Endometrial microvascular endothelial cells (primary cell): ENCODE results near the gene RPS6KC1. TPM values are rescaled to one million over a fixed set of nuclear protein-coding genes. Genes with fewer than 3 reads are reported as not detected.
"Not testable (repeated sequence)": the region's sequence is repeated elsewhere in the genome, so short reads cannot be mapped to it uniquely, and the experiment has no call there.

ENCODE experiments used
- in situ Hi-C: cut with HindIII; loops from 2 replicates; pipeline ENCODE4 v1.10.0; 2017; ENCODE audit warnings: low sequenced_read_pairs, low pct_unique_long_range_greater_than_20kb; ENCODE audit errors: inconsistent ontology term
- total RNA-seq: library from RNA; depleted of rRNA; stranded (reverse); fragments of >200 nt; gene quantifications from one replicate; pipeline ENCODE4 v1.2.3, GENCODE V29; 2015; ENCODE audit errors: inconsistent ontology term

Gene RPS6KC1
- total RNA-seq, 1 donor from 2014 or later = 16.6 TPM

DNA sequence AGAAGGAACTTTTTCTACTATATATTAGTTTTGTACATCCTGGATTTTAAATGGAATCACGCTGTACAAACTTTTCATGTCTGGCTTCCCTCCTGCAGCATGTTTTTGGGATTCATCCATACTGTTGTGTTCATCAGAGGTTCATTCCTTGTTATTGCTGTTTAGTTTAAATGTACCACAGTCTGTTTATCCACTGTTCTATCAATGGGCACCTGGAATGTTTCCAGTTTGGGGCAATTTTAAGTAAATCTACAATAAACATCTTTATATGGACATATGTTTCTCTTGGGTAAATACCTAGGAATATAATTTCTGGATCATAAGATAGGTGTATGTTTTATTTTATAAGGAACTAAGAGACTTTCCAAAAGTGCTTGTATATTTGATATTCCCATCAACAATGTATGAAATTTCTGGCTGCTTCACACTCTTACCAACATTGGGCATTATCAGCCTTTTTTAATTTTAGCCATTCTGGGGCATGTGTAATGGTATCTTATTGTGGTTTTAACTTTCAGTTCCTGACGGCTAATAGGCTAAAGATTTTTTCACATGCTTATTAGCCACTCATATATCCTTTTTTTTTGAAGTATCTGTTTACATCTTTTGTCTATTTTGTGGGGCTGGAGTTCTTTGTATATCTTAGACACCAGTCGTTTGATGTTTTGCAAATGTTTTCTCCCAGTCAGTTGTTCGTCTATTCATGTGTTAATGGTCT lies 48.8 kb downstream of the RPS6KC1 start:
- in situ Hi-C loops = no loop called here

DNA sequence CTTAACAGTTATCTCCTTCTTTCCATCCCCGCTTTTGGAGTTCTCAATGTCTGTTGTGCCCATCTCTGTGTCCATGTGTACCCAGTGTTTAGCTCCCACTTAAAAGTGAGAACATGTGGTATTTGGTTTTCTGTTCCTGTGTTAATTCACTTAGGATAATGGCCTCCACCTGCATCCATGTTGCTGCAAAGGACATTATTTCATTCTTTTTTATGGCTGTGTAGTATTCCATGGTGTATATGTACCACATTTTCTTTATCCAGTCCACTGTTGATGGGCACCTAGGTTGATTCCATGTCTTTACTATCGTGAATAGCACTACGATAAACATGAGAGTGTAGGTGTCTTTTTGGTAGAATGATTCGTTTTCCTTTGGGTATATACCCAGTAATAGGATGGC lies 49.5 kb downstream of the RPS6KC1 start:
- in situ Hi-C loops = not testable (repeated sequence)

DNA sequence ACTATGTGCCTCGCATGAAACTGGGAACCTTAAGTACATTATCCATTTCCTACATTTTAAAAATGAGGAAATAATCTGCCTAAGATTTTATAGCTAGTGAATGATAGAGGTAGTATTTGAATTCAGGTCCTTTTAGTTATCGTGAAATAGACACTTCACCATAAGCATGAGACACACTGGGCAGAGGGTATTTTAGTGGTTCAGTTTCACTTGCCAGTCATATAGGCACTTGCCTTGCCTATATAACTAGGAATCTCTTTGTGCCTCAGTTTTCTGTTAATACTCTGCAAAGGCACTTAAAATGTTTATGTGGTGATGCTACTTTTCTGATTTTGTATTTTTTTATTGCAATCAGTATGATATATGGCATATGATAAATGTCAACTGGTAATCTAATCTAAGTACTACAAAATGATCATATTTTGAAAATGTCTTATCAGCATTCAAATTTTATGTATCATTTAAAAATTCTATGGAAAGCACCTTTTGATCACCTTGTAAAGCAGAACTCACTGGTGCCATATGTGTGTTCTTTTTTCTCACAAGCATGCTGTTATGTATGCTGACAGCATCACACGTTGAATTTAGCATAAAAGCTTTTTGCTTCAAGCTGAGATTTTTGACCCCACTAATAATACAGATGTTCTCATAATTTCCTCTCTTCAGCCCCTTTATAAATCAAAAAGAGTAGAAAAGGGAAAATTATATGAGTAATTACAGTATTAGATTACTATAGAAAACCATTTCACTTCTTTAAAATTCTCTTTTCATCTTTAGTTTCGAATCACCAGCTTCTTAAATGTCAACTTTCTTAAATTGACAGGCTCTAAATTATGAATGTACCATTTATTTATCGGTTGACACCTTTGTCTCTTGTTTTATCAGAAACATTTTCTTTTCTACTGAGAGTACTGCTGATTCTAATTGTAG lies 52.6 kb downstream of the RPS6KC1 start:
- in situ Hi-C loops = no loop called here

DNA sequence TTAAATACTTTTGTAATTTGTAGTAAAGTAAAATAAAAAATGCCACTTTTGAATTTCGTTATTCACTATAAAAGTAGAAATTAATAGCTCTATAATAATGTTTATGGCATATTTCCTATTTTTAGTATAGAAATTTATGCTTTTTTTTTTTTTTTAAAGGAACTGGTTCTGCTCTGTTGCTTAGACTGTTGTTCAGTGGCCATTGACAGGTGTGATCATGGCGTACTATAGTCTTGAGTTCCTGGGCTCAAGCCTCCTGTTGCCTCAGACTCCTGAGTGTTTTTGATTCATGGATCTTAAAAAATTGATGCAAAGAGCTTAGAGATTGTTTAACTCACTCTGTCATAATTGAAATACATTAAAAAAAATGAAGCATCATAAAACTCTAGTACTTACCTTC lies 53.6 kb downstream of the RPS6KC1 start:
- in situ Hi-C loops = no loop called here

DNA sequence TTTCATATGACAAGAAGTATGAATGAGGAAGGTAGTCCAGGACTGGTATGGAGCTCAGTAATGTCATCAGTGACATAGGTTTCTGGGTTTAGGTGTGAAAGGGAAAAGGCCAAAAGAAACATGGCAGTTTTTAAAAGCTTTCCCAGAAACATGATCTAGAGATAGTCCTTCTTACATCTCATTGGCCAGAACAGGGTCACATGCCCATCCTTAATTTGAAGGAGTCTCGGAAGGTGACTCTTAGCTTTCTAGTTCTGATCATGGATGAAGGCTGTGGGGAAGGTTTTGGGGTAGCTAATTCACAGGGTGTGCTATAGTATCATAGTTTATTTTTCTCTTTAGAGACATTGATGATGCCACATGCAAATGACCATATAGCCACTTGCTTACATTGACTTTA lies 55.3 kb downstream of the RPS6KC1 start:
- in situ Hi-C loops = no loop called here

DNA sequence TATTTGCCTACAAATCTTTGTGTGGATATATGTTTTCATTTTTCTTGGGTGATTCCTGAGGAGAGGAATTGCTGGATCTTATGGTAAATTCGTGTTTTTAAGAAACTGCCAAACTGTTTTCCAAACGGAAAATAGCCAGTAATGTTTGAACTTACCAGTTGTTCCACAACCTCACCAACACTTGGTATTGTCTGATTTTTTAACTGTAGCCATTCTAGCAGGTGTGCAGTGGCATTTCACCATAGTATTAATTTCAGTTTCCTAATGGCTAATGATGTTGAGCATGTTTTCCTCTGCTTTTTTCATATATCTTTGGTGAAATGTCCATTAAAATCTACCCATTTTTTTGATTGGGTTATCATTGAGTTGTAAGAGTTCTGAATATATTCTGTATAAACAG lies 56.6 kb downstream of the RPS6KC1 start:
- in situ Hi-C loops = no loop called here

DNA sequence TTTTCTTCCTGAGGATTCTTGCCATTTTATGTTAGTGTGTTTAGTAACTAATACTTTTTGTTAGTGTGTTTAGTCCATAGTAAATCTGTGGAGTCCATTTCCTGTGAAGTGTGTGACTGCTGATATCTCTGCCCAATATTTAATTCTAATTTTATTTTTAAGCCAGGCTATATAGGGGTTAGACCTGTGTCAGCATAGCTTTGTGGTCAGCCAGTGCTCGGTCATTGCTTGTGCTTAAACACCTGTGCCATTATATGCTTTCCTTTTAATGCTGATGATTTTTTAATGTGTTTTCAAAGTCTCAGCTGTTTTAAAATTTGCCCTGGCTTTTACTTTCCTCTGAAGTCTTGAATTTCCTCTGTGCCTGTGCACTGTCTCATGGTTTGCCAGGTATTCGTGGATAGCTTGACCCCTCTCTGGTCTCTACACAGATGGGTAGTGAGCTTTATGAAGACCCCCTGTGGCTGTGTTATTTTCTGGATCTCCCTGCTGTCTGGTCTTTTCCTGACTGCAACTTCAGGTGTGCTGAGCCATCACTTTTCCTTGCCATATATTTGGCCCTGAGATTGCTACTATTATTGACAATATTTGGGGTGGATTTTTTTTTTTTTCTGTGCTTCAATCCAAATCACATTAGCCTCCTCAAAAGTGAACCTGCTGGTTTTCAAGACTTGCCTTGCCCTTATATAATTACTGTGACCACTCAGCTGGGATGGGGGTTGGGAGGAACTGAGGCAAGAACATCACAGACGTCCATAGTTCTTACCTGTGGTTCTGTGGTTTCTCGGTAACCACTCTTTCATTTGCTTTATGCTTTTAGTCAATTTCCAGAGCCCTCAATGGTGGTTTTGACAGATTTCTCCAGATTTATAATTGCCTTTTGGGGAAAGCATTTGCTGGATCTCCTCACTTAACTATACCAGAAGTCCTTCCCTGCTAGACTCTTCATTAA lies 59.6 kb downstream of the RPS6KC1 start:
- in situ Hi-C loops = no loop called here

DNA sequence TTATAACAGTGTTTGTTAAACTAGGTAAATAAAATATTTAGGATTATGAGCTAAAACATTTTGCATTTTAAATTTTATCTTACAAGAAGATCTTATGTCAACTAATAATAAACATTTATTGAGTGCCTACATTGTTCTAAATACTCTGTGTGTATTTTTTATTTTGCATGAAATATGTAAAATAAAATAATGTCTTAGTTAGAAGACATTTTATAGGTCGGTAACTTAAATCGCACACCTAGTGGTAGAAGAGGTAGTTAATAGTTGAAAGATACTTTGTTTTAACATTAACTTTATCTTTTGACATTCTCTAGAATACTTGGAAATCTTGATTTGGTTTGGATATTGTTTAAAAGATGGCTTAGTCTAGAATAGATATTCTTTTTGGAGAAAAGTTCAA lies 60.5 kb downstream of the RPS6KC1 start:
- in situ Hi-C loops = no loop called here

DNA sequence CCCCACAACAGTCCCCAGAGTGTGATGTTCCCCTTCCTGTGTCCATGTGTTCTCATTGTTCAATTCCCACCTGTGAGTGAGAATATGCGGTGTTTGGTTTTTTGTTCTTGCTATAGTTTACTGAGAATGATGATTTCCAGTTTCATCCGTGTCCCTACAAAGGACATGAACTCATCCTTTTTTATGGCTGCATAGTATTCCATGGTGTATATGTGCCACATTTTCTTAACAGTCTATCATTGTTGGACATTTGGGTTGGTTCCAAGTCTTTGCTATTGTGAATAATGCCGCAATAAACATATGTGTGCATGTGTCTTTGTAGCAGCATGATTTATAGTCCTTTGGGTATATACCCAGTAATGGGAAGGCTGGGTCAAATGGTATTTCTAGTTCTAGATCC lies 61.7 kb downstream of the RPS6KC1 start:
- in situ Hi-C loops = not testable (repeated sequence)

DNA sequence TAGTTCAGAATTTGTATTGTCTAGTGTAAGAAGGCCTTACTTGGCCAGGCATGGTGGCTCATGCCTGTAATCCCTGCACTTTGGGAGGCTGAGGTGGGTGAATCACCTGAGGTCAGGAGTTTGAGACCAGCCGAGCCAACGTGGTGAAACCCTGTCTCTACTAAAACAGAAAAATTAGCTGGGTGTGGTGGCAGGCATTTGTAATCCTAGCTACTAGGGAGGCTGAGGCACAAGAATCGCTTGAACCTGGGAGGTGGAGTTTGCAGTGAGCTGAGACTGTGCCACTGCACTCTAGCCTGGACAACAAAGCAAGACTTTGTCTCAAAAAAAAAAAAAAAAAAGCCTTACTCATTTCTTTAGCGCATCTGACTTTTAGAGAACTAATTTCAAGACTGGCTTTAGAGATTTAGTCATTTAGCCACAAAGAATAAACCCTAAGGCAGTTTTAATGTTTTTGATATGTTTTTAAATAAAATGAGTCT lies 66.7 kb downstream of the RPS6KC1 start:
- in situ Hi-C loops = not testable (repeated sequence)

DNA sequence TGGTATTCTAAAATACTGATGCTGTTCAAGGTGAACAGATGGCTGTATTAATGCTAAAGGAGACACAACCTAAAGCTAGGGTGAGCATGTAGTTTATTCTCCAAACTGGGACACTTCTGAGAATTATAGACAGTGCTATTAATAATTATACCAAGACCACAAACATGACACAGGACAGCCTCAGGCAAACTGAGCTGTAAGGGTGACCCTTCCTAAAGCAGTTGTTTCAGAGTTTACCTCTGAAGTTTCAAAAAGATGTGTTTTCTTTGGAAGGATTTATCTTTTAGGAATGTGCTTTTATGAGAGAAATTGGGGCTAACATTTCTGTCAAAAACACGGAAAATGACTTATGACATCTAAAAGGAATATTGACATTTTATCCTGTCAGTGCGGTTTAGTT lies 68.8 kb downstream of the RPS6KC1 start:
- in situ Hi-C loops = no loop called here

DNA sequence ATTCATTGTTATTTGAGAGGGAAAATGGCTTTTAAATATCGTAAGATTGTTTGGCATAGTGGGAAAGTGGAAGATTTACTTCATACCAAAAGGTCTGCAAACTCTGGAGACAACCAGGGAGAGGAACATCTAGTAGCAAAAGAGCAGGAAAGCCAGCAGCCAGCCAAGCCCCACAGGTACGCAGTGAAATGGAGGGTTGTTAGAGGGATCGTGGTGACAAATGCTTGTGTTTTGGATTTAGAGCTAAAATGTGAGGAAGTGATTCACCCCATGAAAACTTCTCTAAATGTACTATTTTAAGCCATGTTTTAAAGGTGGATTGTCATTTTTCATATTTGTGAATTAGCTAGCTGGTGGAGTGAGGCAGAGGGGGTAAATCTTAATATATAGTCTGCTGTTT lies 69.3 kb downstream of the RPS6KC1 start:
- in situ Hi-C loops = no loop called here

DNA sequence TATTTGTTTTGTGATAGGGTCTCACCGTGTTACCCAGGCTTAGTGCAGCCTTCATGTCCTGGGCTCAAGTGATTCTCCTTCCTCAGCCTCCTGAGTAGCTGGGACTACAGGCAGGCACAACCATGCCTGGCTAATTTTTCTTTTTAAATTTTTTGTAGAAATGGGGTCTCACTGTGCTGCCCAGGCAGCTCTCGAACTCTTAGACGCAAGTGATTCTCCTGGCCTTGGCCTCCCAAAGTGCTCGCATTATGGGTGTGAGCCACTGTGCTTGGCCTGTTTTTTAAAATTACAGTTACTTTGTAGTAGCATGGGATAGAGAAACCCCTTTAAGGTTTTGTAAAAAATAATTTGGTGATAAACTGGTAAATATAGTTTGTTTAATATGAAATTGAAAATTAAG lies 69.9 kb downstream of the RPS6KC1 start:
- in situ Hi-C loops = no loop called here

DNA sequence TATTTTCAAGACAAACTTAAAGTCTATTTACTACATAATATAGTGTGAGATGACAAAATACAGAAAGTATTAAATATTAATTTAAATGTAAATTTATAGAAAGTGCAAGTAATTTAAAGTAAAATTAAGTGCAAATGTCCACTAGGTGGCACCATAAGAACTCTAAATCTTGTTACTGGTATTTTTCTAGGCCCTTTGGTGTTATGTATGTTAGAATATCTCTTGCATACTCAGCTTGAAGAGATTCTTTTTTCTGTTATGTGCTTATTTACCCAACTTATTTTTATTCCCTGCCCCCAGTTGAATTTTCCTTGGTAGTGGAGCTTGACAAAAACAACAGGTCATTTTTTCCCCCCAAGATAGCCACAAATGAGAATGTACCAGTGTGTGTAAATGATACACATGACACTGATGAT lies 71.5 kb downstream of the RPS6KC1 start:
- in situ Hi-C loops = no loop called here

DNA sequence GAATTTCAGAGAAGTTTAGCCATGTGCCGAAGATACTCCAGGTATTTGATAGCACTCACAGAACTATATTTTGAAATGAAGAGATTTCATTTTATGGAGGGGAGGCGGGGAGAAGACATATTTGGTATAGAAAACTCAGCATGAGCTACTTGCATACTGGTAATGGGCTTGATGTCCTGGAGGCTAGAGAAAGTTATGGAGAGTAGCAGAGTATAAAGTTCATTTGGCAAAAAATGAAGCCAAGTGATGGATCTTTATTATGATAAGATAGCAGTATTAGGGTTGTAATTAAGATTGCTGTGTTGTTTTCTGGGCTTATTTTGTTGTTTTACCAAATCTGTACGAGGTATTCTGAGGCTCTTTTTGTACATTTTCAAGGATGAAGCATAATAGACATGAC lies 72.0 kb downstream of the RPS6KC1 start:
- in situ Hi-C loops = no loop called here

DNA sequence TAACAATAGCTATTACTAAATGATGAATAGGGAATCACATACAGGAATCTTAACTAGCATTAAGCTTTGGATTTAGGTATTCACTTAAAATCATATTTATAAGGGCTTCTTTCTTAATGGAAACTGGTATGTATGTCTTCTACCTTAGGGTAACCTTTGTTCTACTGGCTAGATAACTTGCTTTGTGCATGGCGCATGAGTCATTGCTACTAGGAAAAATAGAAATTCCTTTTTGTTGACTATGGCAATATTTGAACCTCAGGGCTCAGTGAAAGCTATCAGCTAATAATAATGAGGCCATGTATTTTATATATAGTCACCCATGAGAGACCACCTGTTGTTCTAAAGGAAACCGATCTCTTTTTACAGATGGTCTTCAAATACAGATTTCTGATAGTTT lies 72.5 kb downstream of the RPS6KC1 start:
- in situ Hi-C loops = no loop called here

DNA sequence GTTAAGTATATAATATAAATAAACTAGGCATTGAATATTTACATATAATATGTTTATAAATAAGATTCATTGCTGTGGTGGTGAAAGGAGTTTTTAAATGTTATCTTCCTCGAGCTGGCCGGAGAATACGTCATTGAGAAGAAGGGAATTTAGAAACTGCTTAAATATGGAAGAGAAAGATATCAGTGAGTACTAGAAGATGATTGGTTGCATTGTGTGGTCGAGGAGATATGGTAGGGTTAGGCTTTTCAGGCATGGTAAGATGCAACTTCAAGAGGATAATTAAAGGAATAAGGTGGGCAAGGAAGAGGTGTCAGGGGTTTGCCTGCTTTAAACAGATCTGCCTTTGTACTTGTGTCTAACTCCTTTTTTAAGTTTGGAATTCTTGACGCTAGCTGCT lies 73.5 kb downstream of the RPS6KC1 start:
- in situ Hi-C loops = no loop called here

DNA sequence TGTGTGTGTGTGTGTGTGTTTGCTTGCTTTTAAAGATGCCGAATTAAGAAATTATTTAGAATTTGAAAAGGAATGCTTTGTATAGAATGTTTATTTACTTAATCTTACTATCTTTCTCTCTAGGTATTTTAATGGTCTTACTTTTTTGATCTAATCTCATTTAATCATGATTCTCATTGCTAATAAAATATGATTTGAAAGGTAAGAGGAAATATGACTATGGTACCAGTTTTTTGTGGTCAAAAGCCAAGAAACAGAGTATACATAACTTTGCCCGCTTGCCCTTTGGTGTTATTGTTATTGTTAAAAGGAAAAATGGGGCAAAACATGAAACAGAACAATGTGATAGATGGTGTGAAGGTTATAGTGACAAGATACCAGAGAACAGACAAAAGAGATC lies 74.6 kb downstream of the RPS6KC1 start:
- in situ Hi-C loops = no loop called here

DNA sequence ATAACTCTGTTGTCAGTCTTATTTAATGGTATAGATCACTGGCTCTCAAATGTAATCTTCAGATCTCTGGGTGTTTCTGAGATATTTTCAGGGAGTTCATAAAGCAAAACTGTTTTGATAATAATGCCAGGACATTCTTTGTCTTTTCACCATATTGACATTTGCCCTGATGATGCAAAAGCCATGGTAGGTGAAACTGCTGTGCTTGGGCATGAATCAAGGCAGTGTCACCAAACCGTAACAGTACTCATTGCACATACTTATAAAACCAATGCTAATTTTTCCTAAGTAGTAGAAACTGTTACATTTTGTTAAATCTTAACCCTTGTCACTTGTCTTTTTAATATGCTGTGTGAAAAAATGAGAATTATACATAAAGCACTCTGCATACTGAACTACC lies 76.0 kb downstream of the RPS6KC1 start:
- in situ Hi-C loops = no loop called here
